AG10803 (cell line): ENCODE data around the gene PPP6R1.

Experiments
- DNase-seq: peaks from one replicate; pipeline ENCODE4 v3.0.0; 2010; ENCODE audit warnings: low read depth
- H3K4me3 ChIP-seq: 2 replicates; pipeline ENCODE4 v1.5.1; 2011; ENCODE audit warnings: mild to moderate bottlenecking, low read length, control low read depth
- TF ChIP-seq, protein P1 (sequence below): conservative IDR thresholded peaks from 2 replicates; pipeline ENCODE4 v1.5.1; 2011; ENCODE audit warnings: mild to moderate bottlenecking, low read length, control low read depth, inconsistent platforms

PPP6R1 gene

GRCh38 chr19:55273978-55274707, 15.3 kb upstream of the PPP6R1 start:
- H3K4me3 ChIP-seq = no peak overlapping the region
- TF ChIP-seq, protein P1, sequence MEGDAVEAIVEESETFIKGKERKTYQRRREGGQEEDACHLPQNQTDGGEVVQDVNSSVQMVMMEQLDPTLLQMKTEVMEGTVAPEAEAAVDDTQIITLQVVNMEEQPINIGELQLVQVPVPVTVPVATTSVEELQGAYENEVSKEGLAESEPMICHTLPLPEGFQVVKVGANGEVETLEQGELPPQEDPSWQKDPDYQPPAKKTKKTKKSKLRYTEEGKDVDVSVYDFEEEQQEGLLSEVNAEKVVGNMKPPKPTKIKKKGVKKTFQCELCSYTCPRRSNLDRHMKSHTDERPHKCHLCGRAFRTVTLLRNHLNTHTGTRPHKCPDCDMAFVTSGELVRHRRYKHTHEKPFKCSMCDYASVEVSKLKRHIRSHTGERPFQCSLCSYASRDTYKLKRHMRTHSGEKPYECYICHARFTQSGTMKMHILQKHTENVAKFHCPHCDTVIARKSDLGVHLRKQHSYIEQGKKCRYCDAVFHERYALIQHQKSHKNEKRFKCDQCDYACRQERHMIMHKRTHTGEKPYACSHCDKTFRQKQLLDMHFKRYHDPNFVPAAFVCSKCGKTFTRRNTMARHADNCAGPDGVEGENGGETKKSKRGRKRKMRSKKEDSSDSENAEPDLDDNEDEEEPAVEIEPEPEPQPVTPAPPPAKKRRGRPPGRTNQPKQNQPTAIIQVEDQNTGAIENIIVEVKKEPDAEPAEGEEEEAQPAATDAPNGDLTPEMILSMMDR = no peak
- no peak for DNase-seq

DNA sequence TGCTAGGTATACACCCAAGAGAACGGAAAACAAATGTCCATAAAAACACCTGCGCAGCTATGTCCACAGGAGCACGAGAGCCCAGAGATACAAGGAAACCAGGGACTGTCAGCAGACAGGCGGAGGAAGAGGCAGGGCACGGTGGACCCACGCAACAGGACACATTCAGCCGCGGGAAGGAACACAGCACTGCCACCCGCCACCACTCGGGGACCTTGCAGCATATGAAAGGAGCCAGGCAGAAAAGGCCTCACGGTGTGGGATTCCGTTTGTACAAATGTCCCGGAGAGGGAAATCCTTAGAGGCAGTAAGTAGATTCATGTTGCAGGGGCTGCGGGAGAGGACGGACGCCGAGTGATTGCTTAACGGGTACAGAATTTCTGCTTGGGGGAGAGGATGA, 13.3 kb upstream of the PPP6R1 start:
- H3K4me3 ChIP-seq = no peak overlapping the region
- no peak for DNase-seq
- TF ChIP-seq, protein P1 = no peak

- DNase-seq = no peak
- H3K4me3 ChIP-seq = no peak overlapping the region
- TF ChIP-seq, protein P1 = no peak
Measured at GRCh38 chr19:55270172-55270942, 11.5 kb upstream of the PPP6R1 start.

GRCh38 chr19:55269299-55269698, 10.5 kb upstream of the PPP6R1 start:
- no peak for DNase-seq
- TF ChIP-seq, protein P1 = no peak
- H3K4me3 ChIP-seq = no peak overlapping the region

- TF ChIP-seq, protein P1 = no peak
- DNase-seq = no peak
- no peak overlapping the region for H3K4me3 ChIP-seq
Measured at GRCh38 chr19:55266840-55267239, 8.0 kb upstream of the PPP6R1 start.

GRCh38 chr19:55266404-55266803, 7.6 kb upstream of the PPP6R1 start:
- H3K4me3 ChIP-seq = no peak overlapping the region
- DNase-seq = no peak
- TF ChIP-seq, protein P1 = no peak

- DNase-seq = no peak
- no peak overlapping the region for H3K4me3 ChIP-seq
- TF ChIP-seq, protein P1 = no peak
Measured at GRCh38 chr19:55265723-55266386, 7.0 kb upstream of the PPP6R1 start.
